NCI-H2081 (cell line): Measurements from ENCODE around the gene CROCC2.

Source experiments
- DNase-seq, 2 experiments: peaks; one replicate each; lab custom pipeline; 2025; lab: John Stamatoyannopoulos, UW

The CROCC2 gene

GRCh38 chr2:240891492-240892340 is 14.4 kb upstream of the CROCC2 start:
- DNase-seq, result no peak

DNA sequence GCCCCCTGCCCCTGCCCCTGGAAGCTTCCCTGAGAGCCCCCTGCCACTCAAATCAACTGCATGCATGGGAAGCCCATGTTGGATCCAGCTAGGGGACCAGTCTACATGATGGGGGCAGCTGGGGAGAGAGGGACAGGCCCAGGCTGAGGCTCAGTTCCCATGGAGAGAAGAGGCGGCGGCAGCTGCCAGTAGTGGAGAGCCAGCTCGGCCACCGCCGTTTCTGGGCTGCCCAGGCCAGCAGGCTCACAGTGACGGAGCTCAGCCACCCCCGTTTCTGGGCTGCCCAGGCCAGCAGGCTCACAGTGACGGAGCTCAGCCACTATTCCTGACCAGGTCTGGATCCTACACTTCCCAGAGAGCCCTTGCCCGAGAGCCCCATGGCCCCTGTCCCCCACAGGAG is 13.8 kb upstream of the CROCC2 start:
- no peak for DNase-seq

GRCh38 chr2:240892925-240893324 is 13.2 kb upstream of the CROCC2 start:
- DNase-seq, result no peak

GRCh38 chr2:240893363-240893844 is 12.7 kb upstream of the CROCC2 start:
- DNase-seq, result no peak

- DNase-seq, result no peak
Measured at GRCh38 chr2:240894006-240894405, 12.1 kb upstream of the CROCC2 start.

DNA sequence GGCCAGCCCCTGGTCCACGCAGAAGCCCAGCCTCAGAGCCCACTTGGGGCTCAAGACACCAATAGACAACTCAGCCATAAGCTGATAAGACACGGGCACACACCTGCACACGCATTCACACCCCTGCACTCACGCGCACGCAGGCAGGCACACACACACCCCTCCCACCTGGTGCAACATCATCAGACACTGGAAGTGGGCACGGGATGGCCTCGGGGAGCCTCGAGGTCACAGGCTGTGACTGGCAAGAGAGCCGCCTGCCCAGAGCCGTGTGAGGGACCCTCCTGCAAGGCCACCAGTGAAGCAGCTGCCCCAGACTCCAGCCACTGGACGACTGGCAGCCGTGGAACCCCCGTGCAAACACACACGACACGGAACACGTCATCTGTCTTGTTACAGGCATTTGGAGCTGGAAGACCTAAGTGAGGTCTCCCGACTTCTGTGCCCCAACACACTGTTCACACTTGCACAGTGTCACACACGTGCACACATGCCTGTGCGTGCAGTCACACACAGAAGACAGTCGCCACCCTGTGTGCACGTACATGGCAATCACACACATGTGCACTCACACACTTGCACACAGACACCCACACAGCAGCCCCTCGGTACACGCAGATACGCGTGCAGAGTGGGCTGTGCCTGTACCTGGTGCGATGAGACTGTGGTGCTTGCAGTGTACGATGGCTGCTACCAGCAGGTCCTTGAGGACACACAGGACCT is 11.1 kb upstream of the CROCC2 start:
- no peak for DNase-seq

DNA sequence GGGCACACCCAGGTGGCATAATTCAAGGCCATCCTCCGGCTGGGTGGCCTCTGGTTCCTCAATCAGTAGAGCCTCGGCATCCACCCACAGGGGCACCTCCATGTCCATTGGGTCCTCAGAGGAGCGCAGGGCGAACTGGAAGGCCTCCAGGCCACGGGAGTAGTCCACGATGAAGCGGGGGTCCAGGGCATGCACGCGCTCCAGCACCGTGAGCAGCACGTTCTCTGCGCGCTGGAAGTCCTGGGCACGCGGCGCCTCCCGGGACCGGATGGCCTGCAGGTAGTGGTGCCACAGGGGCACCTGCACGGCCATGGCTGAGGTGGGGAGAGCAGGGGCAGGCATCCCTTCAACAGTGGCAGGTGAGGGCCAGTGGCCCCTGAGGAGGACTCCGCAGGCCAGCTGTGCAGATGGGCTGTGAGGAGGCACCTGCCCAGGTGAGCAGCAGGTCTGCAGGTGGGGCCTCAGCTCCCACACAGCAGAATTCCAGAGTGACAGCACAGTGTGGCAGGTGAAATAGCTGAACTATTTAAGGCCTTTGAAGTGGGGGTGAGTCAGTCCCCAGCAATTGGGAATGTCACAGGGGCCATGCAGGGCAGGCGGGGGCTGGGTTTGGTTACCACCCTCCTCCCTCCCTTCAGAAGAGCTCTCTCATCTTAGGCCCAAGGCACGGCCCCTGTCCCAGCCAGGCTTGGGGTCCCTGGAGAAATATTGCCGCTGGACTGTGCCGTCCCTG is 10.3 kb upstream of the CROCC2 start, which contains the start of gene MAB21L4:
MAB21L4 (minus strand) TSS at position 501 of the 733 bp plus-strand sequence; CDS start at position 342, 159 bp downstream.
- DNase-seq, result no peak

- DNase-seq, result no peak
Measured at GRCh38 chr2:240896394-240896793, 9.7 kb upstream of the CROCC2 start.

GRCh38 chr2:240896871-240897692 is 9.1 kb upstream of the CROCC2 start:
- DNase-seq, result no peak

GRCh38 chr2:240898108-240898730 is 7.9 kb upstream of the CROCC2 start:
- DNase-seq, result no peak

- no peak for DNase-seq
Measured at GRCh38 chr2:240898731-240899467, 7.2 kb upstream of the CROCC2 start.

DNA sequence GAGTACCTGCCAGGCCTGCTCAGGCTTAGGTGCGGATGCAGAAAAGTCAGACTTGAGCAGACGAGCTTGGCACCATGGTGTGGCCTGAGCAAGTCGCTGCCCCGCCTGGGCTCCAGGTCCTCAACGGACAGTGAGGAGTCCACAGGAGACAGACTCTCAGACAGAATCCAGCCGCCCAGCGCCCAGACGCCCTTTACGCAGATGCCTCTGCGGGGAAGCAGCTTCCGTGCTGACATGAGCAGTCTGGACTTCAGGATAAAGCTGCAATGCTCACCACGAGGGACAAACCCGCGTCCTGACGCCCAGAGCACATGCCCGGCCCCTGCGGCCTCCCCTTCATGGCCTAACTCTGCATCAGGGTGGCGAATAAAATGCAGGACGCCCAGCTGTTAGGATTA is 6.7 kb upstream of the CROCC2 start:
- no peak for DNase-seq

DNA sequence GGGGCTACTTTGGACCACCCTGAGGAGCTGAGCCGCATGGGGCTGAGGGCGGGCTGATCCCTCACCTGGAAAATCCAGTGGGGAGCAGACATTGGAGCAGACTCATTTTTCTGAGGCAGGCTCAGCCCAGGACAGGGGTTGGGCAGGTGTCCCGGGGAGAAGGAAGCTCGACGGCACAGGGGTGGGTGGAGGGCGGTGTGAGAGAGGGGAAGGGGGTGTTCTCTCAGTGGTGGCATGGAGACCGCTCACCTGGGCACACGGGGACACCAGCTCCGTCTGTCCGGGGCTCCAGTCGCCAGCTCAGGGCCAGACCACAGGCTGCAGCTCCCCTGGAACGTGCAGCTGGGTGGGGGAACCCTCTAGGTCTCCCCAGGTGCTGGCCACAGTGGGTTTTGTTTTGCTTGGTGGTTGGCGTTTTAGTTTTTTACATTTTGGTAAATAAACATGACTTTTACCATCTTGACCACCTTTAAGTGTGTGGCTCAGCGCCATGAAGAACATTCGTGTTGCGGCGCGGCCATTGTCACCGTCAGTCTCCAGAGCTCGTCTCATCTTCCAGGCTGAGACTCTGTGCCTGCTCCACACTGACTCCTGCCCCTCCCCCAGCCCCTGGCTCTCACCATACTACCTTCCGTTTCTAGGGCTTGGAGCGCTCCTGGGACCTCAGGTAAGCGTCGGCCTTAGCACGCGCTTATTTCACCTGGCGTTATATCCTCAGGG is 5.8 kb upstream of the CROCC2 start:
- no peak for DNase-seq

DNA sequence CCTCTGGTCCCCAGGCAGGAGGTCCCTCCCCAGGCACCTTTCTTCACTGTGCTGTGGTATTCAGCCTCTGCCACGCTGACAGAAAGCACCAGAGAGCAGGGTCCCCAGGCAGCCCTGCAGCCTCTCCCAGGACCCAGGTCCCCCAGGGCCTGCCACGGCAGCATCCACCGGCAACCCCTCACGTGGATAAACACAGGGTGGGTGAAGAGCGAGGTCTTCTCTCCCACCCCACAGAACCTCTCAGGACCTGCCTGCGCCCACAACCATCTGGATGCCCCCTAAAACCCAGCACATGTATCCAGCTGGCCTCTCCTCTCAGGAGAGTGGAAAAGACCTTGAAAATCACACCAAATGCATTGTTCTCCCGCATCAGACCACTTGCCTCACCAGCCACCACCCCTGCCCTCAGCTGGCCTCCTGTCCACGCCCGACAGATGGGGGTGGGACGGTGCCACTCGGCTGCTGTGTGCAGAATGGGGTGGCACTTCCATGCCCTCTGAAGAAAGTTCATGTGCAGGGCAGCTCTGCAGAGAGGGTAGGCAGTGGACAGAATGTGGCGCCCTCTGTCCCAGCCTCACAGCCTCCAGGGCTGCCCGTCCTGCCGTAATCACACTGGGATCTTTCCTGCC is 4.0 kb upstream of the CROCC2 start:
- no peak for DNase-seq

GRCh38 chr2:240902615-240903041 is 3.5 kb upstream of the CROCC2 start:
- no peak for DNase-seq

DNA sequence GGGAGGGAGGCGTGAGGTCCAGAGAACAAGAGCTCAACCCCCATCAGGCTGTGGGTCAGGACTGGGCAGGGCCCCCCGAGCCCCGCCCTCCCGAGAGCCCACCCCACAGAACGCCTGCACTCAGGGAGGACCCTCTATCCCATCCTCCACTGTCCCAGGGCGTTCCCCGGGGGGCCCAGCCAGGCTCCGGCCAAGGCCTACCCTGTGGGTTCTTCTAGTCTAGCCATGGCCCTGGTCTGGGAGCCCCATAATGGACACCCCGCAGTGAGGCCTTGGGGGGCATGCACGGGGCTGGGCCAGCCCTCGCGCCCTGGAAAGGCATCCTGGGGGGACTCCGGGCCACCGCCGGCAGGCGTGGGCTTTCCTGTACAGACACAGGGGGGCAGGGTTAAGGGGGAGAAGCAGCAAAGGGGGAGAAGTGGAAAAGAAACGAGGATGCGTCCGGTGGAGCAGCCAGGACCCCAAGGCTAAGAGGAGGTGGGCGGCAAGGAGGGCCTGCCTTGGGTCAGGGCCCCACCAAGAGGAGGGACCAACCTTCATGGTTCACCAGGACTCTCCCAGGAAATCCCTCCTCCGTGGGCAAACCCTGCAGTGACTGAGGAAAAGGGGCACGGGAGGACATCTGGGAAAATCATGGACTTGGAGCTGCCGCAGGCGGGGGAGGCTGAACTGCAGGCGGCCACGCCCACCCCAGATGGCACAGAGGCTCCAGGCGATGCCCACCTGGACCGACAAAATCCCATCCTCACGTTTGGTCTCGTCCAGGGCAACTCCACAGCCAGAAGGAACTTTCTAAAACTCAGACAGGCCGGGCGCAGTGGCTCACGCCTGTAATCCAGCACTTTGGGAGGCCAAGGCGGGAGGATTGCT is 2.7 kb upstream of the CROCC2 start:
- DNase-seq, result no peak

DNA sequence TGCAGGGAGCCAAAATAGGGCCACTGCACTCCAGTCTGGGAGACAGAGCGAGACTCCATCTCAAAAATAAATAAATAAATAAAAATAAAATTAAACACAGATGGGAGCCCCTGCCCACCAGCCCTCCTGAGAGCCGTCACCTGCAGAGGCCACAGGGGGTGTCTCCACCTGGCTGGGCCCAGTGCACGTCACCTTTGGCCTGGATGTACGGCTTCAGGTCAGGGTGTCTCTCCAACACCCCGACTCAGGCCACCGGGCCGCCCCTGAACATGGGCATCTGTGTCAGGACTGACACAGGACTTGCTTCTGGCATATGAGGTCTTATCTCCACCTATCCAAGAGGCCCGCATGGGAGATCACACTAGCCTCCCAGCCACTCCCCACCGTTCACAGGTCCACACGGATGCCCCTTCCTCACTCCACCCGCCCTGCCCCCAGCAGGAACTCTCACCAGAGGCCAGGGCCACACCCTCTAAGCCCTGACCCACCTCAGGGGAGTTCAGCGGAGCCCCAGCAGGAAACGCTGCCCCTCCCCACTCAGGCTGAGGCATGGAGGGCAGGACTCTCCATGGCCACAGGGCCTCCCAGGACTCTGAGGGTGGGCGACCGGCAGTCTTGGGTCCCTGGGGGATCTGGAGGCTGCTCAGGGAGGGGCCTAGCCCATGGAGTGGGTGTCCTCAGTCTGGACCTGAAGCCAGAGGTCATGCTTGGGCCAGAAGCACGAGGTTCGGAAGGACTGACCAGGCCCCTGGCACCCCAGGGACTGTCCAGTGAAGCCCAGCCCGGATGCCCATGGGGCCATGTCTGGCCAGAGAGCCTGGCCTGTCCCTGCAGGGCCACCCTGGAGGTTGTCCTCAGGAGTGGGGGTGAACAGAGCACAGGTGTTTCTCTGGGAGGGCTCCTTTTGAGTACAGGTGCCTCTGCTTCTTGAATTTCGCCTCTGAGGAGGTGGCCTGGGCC is 1.6 kb upstream of the CROCC2 start:
- no peak for DNase-seq
